ACHN (cell line): ENCODE measurements around the gene LHPP.

ENCODE experiments used
- DNase-seq: peaks from one replicate; pipeline ENCODE4 v3.0.0-alpha.2; 2015
- in situ Hi-C: cut with HindIII; loops from 2 replicates; pipeline ENCODE4 v1.10.0; 2017; ENCODE audit warnings: low sequenced_read_pairs, low pct_ligation_motif_present, low pct_unique_long_range_greater_than_20kb

The LHPP gene

DNA sequence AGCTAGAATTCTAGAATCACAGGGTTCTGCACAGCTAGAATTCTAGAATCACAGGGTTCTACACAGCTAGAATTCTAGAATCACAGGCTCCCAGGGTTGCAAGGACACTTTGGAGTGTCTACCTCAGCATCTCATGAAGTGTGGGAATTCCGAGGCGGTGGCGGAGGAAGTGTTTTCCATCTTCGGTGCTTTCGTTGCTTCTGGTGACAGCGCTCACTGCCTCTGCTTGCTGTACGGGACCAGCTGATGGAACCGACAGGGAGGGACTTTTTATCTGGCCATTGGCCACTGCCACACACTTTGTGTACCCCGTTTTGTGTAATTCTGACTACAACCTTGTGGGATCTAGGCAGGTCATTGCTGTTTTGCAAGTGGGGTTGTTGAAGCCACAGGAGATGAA, 29.5 kb downstream of the LHPP start:
- in situ Hi-C loops: no loop called here
- no peak for DNase-seq

DNA sequence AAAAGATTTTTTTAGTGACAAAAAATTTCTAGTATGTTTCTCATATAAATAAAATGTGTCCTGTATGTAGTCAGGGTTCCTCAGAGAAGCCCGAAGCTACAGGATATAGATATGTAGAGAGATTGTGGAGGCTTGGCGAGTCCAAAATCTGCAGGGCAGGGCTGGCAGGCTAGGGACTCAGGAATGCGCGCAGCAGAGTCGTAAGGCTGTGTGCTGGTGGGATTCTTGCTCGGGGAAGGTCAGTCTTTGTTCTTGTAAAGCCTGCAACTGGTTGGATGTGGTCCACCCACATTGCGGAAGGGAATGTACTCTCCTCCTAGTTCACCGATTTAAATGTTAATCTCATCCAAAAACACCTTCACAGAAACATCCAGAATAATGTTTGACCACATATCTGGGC, 30.6 kb downstream of the LHPP start:
- DNase-seq: no peak
- in situ Hi-C loops: no loop called here

DNA sequence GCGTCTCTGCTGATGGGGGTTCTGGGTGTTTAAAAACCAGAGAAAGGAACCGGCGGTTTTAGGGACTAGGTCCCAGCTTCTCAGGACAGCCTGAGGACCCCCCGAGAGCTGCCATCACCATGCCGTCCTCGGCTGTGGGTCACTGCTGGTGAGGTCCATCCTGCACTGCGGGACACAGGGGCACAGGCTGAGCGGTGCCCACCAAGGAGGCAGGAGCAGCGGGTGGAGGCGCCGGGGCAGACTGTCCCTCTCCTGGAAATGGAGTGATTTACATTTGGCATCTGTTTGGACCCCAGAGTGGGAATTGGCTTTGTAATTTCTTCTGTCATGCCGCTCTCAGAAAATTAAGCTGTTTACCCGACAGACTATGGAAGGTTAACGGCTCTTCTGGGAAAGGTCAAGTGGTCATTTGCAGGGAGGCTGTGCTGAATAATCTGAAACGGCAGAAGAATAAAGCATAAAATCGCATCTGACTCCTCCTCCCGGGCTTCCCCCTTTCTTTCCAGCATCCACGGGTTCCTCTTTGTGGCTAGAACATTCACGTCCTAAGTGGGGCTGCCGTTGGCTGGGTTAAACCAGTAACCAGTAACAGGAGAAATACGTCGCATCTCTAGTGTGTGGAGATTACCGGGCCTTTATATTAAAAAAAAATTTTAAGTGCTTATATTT, 31.7 kb downstream of the LHPP start:
- DNase-seq: no peak
- in situ Hi-C loops: no loop called here

DNA sequence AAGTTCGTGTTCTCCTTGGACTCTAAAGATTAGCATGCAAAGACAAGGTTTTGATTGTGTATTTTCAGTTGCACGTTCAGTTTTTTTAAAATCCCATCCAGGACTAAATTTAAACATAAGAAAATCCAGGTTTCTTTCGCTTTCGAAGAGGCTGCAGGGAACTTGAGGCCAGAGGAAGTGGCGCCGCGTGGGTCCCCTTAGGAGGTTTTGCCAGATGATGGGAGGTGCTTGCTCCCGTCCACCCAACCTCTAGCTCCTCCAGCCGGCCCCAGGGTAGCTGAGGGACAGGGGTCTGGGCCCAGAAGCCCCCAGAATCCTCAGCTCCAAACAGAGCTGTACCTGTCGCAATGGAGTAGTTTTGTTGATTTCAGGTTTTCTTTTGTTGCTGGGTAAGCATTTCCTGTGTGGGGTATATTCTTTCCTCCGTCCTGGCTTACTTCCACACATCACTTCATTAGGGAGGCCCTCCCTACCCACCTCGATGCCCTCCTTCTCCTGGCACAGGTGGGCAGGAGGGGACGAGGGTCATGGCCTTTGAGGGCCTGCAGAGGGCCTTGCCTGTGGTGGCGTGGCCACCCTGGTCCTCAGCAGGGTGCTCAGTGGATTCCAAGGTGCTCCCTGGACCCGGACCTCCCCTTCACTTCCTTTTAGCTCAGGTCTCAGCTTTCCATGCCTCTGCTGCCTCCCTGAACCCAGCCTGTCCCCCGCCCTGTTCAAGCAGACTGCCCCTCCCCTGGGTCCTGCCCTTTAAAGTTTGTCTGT, 32.6 kb downstream of the LHPP start:
- in situ Hi-C loops: no loop called here
- no peak for DNase-seq

DNA sequence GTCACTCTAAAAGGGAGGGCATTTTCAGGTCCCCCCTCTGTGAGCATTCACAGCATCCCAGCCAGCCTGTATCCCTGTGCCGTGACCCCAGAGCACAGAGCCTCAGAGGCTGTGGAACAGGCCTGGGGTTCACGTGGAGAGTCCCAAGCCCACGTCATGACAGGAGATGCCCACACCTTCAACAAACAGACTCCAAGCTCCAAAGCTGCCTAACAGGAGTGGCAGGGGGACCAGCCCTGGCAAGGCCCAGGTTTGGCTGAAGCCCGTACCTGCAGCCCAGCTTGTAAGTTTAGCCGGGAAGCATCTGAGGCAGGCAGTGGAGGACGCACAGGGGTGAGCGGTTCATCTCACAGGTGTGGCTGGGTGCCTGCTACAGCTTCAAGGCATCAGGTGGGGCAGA, 33.5 kb downstream of the LHPP start:
- in situ Hi-C loops: no loop called here
- no peak for DNase-seq

DNA sequence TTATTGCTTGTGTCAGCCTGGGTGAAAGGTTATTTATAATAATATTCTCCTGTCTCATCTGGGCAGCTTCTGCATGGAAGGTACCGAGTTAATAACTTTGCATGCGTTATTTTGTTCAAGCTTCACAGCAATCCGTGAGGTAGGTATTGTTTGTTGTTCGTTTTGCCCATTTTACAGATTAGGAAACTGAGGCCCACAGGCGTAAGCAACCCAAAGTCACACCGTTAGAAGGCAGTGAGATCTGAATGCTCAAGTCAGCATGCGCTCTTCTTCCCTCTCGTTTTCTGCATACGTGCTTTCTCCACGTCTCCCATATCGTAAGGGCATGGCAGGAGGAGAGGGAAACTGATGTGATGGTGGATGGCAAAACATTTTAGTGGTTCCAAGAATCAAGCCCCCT, 34.1 kb downstream of the LHPP start:
- DNase-seq: no peak
- in situ Hi-C loops: no loop called here

DNA sequence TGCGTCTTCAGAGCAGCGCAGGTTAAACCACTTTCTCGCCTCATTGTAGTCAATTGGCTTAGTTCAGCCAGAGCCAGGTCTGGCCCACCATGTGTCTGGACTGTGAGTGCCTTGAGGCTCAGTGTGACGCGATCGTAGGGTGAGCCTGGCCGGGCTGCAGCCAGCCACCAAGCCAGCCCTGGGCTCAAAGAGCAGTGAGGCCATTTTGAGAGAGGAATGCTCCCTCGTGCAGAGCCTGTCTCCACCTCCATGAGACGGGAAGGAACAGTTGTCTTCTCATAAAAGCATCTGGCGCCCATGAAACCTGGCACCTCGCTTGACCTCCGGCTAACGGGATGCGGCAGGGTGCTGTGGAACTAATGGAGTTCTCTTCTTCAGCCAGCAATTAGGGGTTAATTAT, 34.5 kb downstream of the LHPP start:
- no peak for DNase-seq
- in situ Hi-C loops: no loop called here

DNA sequence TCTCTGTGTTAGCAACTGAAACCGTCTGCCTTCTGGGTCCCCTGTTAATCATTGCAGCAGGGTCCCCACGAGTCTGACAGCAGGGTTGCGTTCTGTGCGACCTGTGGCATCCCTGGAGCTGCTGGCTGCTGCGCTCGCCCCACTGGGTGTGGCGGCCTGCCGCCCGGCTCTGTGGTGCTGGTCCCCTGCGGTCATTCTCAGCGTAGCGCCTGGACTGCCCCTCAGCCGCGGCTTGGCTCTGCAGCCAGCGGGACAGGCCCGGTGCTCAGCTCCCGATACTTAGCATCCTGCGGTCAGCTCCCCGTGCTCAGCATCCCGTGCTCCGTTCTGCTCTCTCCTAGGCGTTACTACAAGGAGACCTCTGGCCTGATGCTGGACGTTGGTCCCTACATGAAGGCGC, 35.0 kb downstream of the LHPP start:
- no peak for DNase-seq
- in situ Hi-C loops: no loop called here

DNA sequence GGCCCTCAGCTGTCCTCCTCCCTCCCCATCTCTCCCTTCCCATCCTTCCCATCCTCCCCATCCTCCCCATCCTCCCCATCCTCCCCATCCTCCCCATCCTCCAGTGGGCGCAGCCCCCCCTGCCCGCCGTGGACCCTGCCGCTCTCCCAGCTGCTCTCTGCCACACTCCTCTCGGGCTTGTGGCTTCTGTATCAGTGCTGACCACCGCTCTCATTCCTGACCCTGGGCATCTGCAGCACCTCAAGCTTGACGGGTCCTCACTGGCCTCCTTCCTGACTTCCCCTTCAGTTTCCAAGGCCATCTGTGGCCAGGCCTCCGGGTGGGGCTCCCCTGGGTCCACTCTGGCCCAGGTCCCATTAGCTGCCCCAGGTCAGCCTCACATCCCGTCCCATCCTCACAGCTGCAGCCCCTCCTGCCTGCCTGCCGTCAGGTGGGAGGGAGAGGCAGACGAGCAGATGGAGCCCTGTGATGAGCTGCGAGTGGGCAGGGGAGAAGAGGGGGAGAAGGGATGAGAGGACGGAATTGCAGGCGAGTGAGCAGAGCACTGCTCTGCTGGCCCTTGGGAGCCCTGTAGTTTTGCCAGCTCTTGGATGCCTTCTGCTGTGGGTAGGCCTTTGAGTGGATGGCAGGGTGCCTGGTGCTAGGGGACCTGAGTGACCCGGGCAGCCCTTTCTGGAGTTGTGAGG, 35.7 kb downstream of the LHPP start:
- in situ Hi-C loops: no loop called here

DNA sequence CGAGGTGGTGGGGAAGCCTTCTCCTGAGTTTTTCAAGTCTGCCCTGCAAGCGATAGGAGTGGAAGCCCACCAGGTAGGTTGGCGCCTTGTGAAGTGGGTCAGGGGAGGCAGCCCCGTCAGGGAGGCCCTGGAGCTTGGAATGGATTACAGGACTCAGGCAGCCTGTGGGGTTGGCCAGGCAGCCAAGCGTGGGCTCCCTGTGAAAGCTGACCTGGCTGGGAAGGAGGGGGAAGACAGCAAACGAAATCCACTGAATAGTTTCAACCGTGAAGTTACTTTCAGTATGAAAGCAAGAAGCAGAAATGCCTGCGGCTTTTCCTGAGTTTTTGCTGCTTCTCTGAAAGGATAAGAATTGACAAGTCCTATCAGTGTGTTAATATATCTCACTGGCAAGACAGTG, 36.4 kb downstream of the LHPP start:
- in situ Hi-C loops: no loop called here
- DNase-seq: no peak

More for the DNA sequence above, 35.7 kb downstream of the LHPP start:
- no peak for DNase-seq

DNA sequence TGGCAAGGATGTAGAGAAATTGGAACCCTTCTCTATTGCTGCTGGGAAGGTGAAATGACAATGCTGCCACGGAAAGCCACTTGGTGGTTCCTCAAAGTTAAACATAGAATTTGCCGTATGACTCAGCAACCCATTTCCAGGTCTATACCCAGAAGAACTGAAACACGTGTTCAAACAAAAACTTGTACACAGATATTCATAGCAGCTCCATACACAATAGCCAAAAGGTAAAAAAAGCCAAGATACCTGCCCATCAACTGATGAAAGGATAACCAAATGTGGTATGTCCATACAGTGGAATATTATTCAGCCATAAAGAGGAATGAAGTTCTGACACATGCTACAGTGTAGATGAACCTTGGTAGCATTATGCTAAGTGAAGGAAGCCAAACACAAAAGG, 39.1 kb downstream of the LHPP start:
- in situ Hi-C loops: no loop called here
- DNase-seq: no peak

DNA sequence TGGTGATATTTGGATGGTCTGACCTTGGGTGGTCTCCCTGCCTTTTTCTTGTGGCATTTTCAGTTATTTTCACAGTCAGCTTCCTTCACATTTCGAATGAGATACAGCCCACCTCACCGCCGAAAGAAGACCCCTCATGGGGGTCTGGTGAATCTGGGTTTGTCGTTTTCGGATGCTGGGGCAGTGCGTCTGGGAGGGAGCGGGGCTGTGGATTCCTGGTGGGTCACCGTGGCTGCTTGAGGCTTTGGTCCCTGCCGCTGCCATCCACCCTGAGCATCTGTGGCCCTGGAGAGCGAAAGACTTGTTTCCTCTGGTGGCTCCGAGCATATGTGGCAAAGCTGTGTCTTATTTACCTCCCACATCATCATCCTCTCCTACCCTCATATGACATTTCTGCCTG, 43.1 kb downstream of the LHPP start:
- no peak for DNase-seq
- in situ Hi-C loops: no loop called here

DNA sequence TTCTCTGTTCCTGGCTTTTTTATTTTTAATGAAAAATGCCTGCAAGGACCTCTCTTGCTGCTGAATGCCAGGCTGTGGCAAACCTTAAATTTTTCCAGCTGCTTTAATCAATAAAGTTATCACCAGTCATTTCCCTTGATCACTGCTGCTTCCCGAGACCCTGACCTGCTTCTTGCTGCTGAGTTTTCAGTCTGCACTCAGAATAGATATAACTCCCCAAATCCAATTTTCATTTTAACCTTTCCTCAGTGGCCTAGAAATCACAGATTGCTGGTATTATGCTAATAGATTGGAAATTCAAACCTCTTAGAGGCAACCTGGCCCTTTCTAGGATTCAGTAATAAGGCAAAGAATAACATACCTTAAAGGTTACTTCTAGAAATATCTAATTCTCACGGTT, 43.7 kb downstream of the LHPP start:
- in situ Hi-C loops: no loop called here
- DNase-seq: no peak

DNA sequence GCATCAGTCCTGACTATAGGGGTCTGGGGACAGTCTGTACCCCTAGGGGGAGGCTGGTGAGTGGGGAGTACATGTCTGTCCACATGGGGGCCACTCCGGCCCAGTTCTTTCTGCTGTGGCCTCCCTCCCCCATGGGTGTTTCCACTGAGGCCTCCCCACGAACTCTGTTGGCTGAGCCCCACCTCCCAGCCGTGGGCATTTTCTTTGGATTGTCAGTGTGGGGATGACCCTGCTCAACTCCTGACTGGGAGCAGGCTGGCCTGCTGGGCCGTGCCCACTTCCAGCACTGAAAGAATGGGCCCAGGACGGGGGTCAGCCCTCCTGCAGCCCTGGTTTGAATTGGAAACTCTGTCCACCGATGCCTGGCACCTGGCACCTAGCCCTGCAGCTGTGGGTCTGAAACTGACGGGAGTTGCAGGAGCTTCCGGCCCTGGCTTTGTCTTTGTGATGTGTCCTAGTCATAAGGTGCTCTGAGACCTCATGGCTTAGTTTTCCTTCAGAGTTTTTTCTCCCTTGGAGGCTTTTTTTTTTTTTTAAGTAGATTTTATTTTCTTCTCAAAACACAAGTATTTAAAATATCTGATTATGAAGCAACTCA, 46.5 kb downstream of the LHPP start:
- no peak for DNase-seq
- in situ Hi-C loops: no loop called here

DNA sequence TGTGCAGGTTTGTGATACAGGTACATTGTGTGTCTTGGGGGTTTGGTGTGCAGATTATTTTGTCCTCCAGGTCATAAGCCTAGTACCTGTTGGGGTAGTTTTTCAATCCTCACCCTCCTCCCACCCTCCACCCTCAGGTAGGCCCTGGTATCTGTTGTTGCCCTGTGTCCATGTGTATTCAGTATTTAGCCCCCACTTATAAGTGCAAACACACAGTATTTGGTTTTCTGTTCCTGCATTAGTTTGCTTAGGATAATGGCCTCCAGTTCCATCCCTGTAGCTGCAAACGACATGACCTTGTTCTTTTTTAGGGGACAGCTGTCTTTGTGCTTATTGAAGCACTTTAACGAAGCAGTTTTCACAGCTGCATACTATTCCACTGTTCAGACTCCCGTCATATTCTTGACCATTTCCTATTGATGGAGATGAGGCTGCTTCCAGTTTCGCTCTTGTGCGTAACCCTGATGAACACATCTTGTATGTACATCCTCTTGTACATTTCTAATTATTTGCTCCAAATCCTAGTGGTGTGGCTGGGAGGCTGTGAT, 47.4 kb downstream of the LHPP start:
- DNase-seq: no peak
- in situ Hi-C loops: no loop called here

DNA sequence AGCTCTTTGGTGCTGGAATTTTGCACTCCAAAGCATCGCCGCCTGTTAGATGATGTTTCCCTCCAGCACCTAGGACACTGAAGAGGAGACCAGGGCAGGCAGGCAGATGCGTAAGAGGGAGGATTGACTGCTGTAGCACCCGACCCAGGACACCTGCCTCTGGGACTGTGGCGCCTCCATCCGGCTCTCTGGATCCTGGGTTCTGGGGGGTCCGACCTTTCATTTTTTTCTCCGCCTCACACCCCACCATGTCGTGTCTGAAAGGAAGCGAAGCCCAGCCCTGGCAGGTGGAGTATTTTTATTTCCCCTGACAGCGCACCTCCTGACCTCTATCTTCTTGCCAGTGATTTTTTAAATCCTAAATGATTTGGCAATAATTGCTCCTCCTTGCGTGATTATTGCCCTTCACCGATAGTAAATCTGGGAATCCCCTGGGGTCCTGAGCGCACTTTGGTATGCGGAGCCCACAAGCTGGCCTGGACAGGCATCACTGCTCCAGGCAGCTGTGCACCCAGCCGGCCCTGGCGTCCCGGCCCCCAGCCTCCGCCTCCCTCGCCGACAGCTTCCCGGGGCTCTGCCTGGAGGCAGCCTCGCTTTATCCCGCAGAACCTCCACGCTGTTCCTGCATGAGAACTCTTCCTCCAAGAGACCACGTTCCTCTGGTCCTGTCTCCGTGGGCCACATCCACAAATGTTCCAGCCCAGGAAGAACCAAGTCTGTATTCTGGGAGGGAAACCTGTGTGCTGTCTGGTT, 48.4 kb downstream of the LHPP start:
- DNase-seq: peak; percentile 11
- in situ Hi-C loops: no loop called here

DNA sequence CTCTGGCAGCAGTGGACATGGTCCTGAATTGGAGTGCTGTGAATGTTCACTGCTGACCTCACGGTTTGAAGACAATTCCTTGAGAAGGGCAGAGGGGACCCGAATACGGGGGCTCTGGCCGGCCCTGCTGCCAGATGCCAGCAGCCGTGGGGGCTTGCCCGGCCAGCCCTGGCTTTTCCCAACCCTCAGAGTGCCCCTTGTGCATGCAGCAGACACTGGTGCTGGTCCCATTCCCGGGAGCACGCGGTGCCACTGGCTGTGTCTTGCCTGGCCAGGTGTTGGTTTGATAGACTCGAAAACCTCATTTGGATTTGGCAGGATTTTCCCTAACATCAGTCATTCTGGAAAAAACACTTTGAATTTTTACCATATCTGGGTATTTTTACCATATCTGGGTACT, 49.1 kb downstream of the LHPP start:
- in situ Hi-C loops: no loop called here
- DNase-seq: no peak

DNA sequence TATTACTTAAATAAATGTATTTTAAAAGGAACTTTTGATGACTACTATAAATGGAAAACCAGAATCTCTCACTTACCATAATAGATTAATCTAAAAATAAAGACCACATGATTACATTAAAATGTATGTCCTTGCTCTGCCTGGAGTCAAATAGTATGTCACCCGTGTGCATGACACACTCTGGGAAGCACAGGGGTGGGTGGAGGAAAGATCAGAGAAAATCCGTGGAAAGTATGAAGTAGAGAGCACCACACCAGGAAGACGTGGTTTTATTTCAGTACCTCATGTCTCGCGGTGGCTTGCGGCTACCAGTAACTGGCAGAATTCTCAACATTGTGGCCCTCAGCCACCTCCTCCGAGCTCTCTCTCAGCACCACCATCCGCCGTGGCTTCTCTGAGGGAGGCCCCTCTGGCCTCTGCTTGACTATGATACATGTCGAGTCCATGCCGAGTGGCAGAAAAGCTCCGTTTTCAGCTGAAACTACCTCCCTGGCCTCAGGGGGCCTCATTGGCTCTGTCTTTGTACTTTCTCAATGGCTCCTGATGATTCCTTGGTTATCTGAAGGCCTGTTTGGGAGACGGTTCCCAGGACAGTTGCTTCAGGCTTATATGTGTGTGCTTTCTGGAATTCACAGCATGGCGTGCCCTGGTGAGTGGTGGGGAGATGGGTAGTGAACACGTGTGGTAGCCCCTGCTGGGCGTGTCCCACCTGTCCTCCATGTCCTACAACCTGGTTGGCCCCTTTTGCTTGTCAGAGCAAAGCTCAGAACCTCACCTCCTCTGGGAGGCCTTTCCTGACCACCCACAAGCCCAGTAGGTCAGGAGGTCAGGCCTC, 49.8 kb downstream of the LHPP start:
- no peak for DNase-seq
- in situ Hi-C loops: no loop called here
